ENCODE results near the gene HMGCLL1.

The HMGCLL1 gene

GRCh38 chr6:55433446-55434130 lies 145.4 kb downstream of the HMGCLL1 start:
- Histone ChIP-seq H3K27me3 (ENCODE audit: insufficient read depth, poor library complexity, severe bottlenecking) (no peaks in the 10 kb centered on the region), H3K27ac (replicated peaks) (no peak overlapping the region), H3K4me3 (replicated peaks; ENCODE audit: insufficient read depth, low read length) (no peak overlapping the region)
- DNase-seq (ENCODE audit: low read depth in 1 of 2, low spot score in 1 of 2), result no peak
- TF ChIP-seq, protein P1, sequence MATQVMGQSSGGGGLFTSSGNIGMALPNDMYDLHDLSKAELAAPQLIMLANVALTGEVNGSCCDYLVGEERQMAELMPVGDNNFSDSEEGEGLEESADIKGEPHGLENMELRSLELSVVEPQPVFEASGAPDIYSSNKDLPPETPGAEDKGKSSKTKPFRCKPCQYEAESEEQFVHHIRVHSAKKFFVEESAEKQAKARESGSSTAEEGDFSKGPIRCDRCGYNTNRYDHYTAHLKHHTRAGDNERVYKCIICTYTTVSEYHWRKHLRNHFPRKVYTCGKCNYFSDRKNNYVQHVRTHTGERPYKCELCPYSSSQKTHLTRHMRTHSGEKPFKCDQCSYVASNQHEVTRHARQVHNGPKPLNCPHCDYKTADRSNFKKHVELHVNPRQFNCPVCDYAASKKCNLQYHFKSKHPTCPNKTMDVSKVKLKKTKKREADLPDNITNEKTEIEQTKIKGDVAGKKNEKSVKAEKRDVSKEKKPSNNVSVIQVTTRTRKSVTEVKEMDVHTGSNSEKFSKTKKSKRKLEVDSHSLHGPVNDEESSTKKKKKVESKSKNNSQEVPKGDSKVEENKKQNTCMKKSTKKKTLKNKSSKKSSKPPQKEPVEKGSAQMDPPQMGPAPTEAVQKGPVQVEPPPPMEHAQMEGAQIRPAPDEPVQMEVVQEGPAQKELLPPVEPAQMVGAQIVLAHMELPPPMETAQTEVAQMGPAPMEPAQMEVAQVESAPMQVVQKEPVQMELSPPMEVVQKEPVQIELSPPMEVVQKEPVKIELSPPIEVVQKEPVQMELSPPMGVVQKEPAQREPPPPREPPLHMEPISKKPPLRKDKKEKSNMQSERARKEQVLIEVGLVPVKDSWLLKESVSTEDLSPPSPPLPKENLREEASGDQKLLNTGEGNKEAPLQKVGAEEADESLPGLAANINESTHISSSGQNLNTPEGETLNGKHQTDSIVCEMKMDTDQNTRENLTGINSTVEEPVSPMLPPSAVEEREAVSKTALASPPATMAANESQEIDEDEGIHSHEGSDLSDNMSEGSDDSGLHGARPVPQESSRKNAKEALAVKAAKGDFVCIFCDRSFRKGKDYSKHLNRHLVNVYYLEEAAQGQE (IDR thresholded peaks at IDR 0.05; ENCODE audit: insufficient replicate concordance, low read depth), result no peak
- no peak for TF ChIP-seq POLR2AphosphoS5 (IDR thresholded peaks at IDR 0.05; ENCODE audit: low read depth)
- TF ChIP-seq GABPA (IDR thresholded peaks at IDR 0.05; ENCODE audit: low read depth), result no peak
- no peak for TF ChIP-seq SPI1 (IDR thresholded peaks at IDR 0.05; ENCODE audit: borderline replicate concordance, low read depth)
- TF ChIP-seq, protein P2, sequence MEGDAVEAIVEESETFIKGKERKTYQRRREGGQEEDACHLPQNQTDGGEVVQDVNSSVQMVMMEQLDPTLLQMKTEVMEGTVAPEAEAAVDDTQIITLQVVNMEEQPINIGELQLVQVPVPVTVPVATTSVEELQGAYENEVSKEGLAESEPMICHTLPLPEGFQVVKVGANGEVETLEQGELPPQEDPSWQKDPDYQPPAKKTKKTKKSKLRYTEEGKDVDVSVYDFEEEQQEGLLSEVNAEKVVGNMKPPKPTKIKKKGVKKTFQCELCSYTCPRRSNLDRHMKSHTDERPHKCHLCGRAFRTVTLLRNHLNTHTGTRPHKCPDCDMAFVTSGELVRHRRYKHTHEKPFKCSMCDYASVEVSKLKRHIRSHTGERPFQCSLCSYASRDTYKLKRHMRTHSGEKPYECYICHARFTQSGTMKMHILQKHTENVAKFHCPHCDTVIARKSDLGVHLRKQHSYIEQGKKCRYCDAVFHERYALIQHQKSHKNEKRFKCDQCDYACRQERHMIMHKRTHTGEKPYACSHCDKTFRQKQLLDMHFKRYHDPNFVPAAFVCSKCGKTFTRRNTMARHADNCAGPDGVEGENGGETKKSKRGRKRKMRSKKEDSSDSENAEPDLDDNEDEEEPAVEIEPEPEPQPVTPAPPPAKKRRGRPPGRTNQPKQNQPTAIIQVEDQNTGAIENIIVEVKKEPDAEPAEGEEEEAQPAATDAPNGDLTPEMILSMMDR (IDR thresholded peaks at IDR 0.05; ENCODE audit: insufficient read depth, low read length), result no peak

GRCh38 chr6:55423933-55424332 lies 155.1 kb downstream of the HMGCLL1 start:
- DNase-seq (ENCODE audit: low read depth in 1 of 2, low spot score in 1 of 2), result no peak
- H3K27ac ChIP-seq (replicated peaks), result no peak overlapping the region
- H3K4me3 ChIP-seq (replicated peaks; ENCODE audit: insufficient read depth, low read length), result no peak overlapping the region
- TF ChIP-seq, protein P1 (IDR thresholded peaks at IDR 0.05; ENCODE audit: insufficient replicate concordance, low read depth), result no peak
- TF ChIP-seq SPI1 (IDR thresholded peaks at IDR 0.05; ENCODE audit: borderline replicate concordance, low read depth) (no peak), POLR2AphosphoS5 (IDR thresholded peaks at IDR 0.05; ENCODE audit: low read depth) (no peak), GABPA (IDR thresholded peaks at IDR 0.05; ENCODE audit: low read depth) (no peak)
- TF ChIP-seq, protein P2 (IDR thresholded peaks at IDR 0.05; ENCODE audit: insufficient read depth, low read length), result no peak
- no peaks in the 10 kb centered on the region for H3K27me3 ChIP-seq (ENCODE audit: insufficient read depth, poor library complexity, severe bottlenecking)

- TF ChIP-seq SPI1 (IDR thresholded peaks at IDR 0.05; ENCODE audit: borderline replicate concordance, low read depth), result no peak
- TF ChIP-seq GABPA (IDR thresholded peaks at IDR 0.05; ENCODE audit: low read depth), result no peak
- no peak for TF ChIP-seq POLR2AphosphoS5 (IDR thresholded peaks at IDR 0.05; ENCODE audit: low read depth)
- TF ChIP-seq, protein P2 (IDR thresholded peaks at IDR 0.05; ENCODE audit: insufficient read depth, low read length), result no peak
- TF ChIP-seq, protein P1 (IDR thresholded peaks at IDR 0.05; ENCODE audit: insufficient replicate concordance, low read depth), result no peak
- Histone ChIP-seq H3K27me3 (ENCODE audit: insufficient read depth, poor library complexity, severe bottlenecking) (no peaks in the 10 kb centered on the region), H3K27ac (replicated peaks) (no peak overlapping the region), H3K4me3 (replicated peaks; ENCODE audit: insufficient read depth, low read length) (no peak overlapping the region)
- DNase-seq (ENCODE audit: low read depth in 1 of 2, low spot score in 1 of 2), result no peak
Observed at GRCh38 chr6:55410674-55411073, 168.3 kb downstream of the HMGCLL1 start.

Measured in HL-60 (cell line).